K562 (cell line): Measurements from ENCODE around the gene SCPEP1. TPM values are rescaled to one million over a fixed set of nuclear protein-coding genes. Genes with fewer than 3 reads are reported as not detected.
A peak's percentile ranks its signal among the peaks of the same experiment; 100 is the strongest.

Experiments
- CC2D1A ChIP-seq: fragments of 450-650 bp; IDR thresholded peaks from 2 replicates; pipeline ENCODE4 v1.6.1; 2017; ENCODE audit warnings: mild to moderate bottlenecking
- CHD4 ChIP-seq: fragments of 200-600 bp; sonication (generic); IDR thresholded peaks from 3 replicates; pipeline ENCODE4 v1.6.1; 2012; ENCODE audit warnings: low read depth, mild to moderate bottlenecking, mixed read lengths, low read length, inconsistent platforms; ENCODE audit not compliant: insufficient read depth, insufficient replicate concordance, poor library complexity, severe bottlenecking
- LEF1 ChIP-seq: fragments of 450-650 bp; IDR thresholded peaks from 2 replicates; pipeline ENCODE4 v1.6.1; 2016; ENCODE audit warnings: mild to moderate bottlenecking
- MAFG ChIP-seq: fragments of 450-650 bp; conservative IDR thresholded peaks from 2 replicates; pipeline ENCODE4 v1.6.1; 2016; ENCODE audit warnings: missing genetic modification characterization, missing compliant biosample characterization
- MTA2 ChIP-seq: fragments of 450-650 bp; IDR thresholded peaks from 2 replicates; pipeline ENCODE4 v1.6.1; 2016; ENCODE audit warnings: low read depth
- NBN ChIP-seq: fragments of 450-650 bp; IDR thresholded peaks from 2 replicates; pipeline ENCODE4 v1.6.1; 2016; ENCODE audit warnings: low read depth, mild to moderate bottlenecking
- SIX5 ChIP-seq, 2 experiments: IDR thresholded peaks; 2 replicates each; pipeline ENCODE4 v1.6.1; 2011; ENCODE audit warnings: low read length in 2 of 2, borderline replicate concordance in 1 of 2, low read depth in 1 of 2, mild to moderate bottlenecking in 1 of 2, moderate library complexity in 1 of 2; ENCODE audit not compliant: insufficient read depth in 1 of 2
- TBP ChIP-seq: optimal IDR thresholded peaks from 2 replicates; pipeline ENCODE3; 2011; ENCODE audit warnings: low read depth, low read length, improper control_type of control experiment
- U2AF2 ChIP-seq: fragments of 200-400 bp; formaldehyde crosslinking; optimal IDR thresholded peaks from 2 replicates; pipeline ENCODE3; 2017; ENCODE audit warnings: low read depth, mild to moderate bottlenecking, low read length
- ZNF699 ChIP-seq: fragments of 250-450 bp; sonication (Bioruptor Pico); IDR thresholded peaks from 2 replicates; pipeline ENCODE4 v1.8.0; 2021; ENCODE audit warnings: mild to moderate bottlenecking, moderate library complexity; ENCODE audit not compliant: insufficient replicate concordance
- ZNF766 ChIP-seq: fragments of 200-800 bp; sonication (Bioruptor generic); conservative IDR thresholded peaks from 2 replicates; pipeline ENCODE4 v1.6.1; 2016; ENCODE audit warnings: missing genetic modification characterization, missing compliant biosample characterization
- polyA plus RNA-seq, 8 experiments: library from polyadenylated mRNA; depleted of rRNA in 4 of 8; stranded (reverse) in 5 of 8; unstranded in 3 of 8; fragments of >200 nt; fragmentation: Nextera tagmentation in 2 of 8; fragmentation: Illumina TruSeq in 1 of 8; extraction: Ambion mirVana in 2 of 8; extraction: Trizol in 1 of 8; gene quantifications; 2 replicates each; pipeline versions ENCODE4 v1.2.1 to v1.2.3, GENCODE V29; 2011 to 2014; ENCODE audit warnings: inconsistent platforms in 1 of 8, missing spikeins in 1 of 8
- total RNA-seq, 7 experiments: library from RNA; depleted of rRNA in 6 of 7; stranded (reverse); fragments of >200 nt in 6 of 7; fragmentation: Illumina TruSeq in 2 of 7; extraction: Trizol in 2 of 7; gene quantifications; 2 replicates each; pipeline versions ENCODE4 v1.2.1 to v1.2.3, GENCODE V29; 2011 to 2021; ENCODE audit warnings: low replicate concordance in 1 of 7
- TF ChIP-seq, protein P1 (sequence below): sonication (generic); formaldehyde crosslinking; IDR thresholded peaks from 2 replicates; pipeline ENCODE4 v1.8.0; 2022; ENCODE audit warnings: mild to moderate bottlenecking, missing genetic modification reagents
- TF ChIP-seq, protein P2 (sequence below): fragments of 250-450 bp; sonication (Bioruptor Pico); IDR thresholded peaks from 2 replicates; pipeline ENCODE4 v1.8.0; 2021; ENCODE audit warnings: borderline replicate concordance, mild to moderate bottlenecking, moderate library complexity; ENCODE audit not compliant: poor library complexity, severe bottlenecking
- TF ChIP-seq, protein P3 (sequence below): fragments of 450-650 bp; IDR thresholded peaks from 2 replicates; pipeline ENCODE4 v1.6.1; 2016; ENCODE audit warnings: low read depth

SCPEP1 gene
- total and polyA plus RNA-seq, 9 of the 15 experiments (the other 6 are each of a cell fraction or from before 2014, with no cell fraction given), result 5.1 to 14.8 (median 7.2) TPM

DNA sequence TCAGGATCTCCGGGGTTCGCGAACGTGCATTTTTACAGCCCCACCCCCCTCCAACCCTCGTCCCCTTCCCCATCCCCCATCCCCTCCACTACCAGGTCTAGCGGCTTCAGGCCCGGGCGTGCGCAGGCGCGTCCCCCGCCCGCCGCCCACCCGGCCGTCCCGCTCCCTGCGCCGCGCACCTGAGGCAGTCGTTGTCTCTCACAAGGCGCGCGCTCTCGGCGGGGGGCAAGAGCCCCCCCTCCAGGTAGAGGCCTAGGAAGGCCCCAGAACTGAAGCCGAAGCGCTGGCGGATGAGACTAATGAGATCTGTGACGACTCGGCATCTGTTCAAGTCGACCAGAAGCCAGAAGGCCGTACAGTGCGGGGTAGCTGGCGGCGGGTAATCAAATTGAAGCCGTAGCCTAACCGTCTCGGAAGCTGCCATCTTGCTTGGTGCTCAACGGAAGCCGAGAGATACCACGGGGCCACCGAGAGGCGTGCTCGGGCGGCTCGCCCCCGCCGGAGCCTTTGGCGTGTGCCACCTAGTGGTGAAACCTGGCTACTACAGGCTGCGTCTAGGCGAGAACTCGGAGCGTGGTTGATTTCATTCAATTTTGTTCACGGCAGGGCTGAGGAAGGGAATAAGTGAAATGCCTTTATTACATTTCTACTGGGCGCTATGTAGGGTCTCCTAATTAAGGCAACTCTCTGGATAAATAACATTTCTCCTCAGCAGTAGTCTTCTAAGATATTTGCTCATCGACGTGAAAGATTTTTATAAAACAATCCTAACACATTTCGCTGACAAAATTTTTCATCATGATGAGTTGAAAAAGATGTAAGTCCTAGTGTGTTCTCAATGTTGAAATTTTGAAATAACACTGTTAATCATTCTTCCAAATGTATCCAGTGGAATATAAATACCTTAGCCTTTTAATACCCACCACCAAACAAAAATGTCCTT, 17.1 kb upstream of the SCPEP1 start, which contains the start of gene COIL (continued):
- TF ChIP-seq, protein P1, sequence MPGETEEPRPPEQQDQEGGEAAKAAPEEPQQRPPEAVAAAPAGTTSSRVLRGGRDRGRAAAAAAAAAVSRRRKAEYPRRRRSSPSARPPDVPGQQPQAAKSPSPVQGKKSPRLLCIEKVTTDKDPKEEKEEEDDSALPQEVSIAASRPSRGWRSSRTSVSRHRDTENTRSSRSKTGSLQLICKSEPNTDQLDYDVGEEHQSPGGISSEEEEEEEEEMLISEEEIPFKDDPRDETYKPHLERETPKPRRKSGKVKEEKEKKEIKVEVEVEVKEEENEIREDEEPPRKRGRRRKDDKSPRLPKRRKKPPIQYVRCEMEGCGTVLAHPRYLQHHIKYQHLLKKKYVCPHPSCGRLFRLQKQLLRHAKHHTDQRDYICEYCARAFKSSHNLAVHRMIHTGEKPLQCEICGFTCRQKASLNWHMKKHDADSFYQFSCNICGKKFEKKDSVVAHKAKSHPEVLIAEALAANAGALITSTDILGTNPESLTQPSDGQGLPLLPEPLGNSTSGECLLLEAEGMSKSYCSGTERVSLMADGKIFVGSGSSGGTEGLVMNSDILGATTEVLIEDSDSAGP (CRISPR knock-in tag), result no peak
- no peak for TF ChIP-seq U2AF2
- TF ChIP-seq CC2D1A, result peak; percentile 81
- TF ChIP-seq LEF1, result peak; percentile 16; the same call in 1 of the 2 replicates
- TF ChIP-seq ZNF699 (CRISPR knock-in tag), result no peak
- no peak for TF ChIP-seq CHD4
- TF ChIP-seq TBP, result peak; percentile 84
- TF ChIP-seq MAFG (tag), result no peak
- no peak for TF ChIP-seq SIX5 (IDR thresholded peaks at IDR 0.05; ENCODE audit: borderline replicate concordance in 1 of 2, insufficient read depth in 1 of 2, low read depth in 1 of 2, low read length in 2 of 2)
- no peak for TF ChIP-seq MTA2
- TF ChIP-seq ZNF766 (CRISPR knock-in tag), result no peak; the same call in 1 of the 2 replicates
- peak; percentile 77 for TF ChIP-seq NBN
- TF ChIP-seq, protein P2, sequence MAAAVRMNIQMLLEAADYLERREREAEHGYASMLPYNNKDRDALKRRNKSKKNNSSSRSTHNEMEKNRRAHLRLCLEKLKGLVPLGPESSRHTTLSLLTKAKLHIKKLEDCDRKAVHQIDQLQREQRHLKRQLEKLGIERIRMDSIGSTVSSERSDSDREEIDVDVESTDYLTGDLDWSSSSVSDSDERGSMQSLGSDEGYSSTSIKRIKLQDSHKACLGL (CRISPR knock-in tag), result no peak
- TF ChIP-seq, protein P3, sequence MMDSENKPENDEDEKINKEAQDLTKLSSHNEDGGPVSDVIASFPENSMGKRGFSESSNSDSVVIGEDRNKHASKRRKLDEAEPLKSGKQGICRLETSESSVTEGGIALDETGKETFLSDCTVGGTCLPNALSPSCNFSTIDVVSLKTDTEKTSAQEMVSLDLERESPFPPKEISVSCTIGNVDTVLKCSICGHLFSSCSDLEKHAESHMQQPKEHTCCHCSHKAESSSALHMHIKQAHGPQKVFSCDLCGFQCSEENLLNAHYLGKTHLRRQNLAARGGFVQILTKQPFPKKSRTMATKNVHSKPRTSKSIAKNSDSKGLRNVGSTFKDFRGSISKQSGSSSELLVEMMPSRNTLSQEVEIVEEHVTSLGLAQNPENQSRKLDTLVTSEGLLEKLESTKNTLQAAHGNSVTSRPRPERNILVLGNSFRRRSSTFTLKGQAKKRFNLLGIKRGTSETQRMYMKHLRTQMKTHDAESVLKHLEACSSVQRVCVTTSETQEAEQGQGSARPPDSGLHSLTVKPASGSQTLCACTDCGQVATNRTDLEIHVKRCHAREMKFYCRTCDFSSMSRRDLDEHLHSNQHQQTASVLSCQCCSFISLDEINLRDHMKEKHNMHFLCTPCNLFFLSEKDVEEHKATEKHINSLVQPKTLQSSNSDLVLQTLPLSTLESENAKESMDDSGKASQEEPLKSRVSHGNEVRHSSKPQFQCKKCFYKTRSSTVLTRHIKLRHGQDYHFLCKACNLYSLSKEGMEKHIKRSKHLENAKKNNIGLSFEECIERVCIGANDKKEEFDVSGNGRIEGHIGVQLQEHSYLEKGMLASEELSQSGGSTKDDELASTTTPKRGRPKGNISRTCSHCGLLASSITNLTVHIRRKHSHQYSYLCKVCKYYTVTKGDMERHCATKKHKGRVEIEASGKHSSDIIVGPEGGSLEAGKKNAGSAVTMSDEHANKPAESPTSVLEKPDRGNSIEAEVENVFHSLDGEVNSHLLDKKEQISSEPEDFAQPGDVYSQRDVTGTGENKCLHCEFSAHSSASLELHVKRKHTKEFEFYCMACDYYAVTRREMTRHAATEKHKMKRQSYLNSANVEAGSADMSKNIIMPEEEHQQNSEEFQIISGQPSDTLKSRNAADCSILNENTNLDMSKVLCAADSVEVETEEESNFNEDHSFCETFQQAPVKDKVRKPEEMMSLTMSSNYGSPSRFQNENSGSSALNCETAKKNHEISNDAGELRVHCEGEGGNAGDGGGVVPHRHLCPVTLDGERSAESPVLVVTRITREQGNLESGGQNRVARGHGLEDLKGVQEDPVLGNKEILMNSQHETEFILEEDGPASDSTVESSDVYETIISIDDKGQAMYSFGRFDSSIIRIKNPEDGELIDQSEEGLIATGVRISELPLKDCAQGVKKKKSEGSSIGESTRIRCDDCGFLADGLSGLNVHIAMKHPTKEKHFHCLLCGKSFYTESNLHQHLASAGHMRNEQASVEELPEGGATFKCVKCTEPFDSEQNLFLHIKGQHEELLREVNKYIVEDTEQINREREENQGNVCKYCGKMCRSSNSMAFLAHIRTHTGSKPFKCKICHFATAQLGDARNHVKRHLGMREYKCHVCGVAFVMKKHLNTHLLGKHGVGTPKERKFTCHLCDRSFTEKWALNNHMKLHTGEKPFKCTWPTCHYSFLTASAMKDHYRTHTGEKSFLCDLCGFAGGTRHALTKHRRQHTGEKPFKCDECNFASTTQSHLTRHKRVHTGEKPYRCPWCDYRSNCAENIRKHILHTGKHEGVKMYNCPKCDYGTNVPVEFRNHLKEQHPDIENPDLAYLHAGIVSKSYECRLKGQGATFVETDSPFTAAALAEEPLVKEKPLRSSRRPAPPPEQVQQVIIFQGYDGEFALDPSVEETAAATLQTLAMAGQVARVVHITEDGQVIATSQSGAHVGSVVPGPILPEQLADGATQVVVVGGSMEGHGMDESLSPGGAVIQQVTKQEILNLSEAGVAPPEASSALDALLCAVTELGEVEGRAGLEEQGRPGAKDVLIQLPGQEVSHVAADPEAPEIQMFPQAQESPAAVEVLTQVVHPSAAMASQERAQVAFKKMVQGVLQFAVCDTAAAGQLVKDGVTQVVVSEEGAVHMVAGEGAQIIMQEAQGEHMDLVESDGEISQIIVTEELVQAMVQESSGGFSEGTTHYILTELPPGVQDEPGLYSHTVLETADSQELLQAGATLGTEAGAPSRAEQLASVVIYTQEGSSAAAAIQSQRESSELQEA, result peak; percentile 94
